ENCODE data around the gene ZNF154. TPM values are rescaled to one million over a fixed set of nuclear protein-coding genes. Genes with fewer than 3 reads are reported as not detected.

The ZNF154 gene
- 1 to 10 TPM; 1.1 to 2.2 (median 1.8) TPM for total RNA-seq

- Histone ChIP-seq H3K27me3 (no peaks in the 10 kb centered on the region), H3K4me3 (peak within 1 kb of the TSS; percentile 18 to 51 (median 35)), H3K9me3 (peaks cover 26 to 36% of the 10 kb centered on the region in 2 donors), H3K36me3 (no peaks in the 10 kb centered on the region), H3K27ac (peak within 1 kb of the TSS; percentile 68 to 82 (median 77)), H3K4me1 (peaks cover 0 to 4% (median 0%) of the 10 kb centered on the region in 4 donors)
- DNase-seq: peak; percentile 48
- 44% methylated on average over 53 of the region's 53 CpGs; no CpG with 5 or more reads in 1 of the 2 donors for WGBS, 2 donors (ENCODE audit: low coverage in 1 of 2)
- intact Hi-C loops (cut with DNase I; ENCODE audit: low total_unique reads) (no loop called here), in situ Hi-C loops (cut with MboI; ENCODE audit: low pct_ligation_motif_present in 1 of 4, low pct_unique_long_range_greater_than_20kb in 1 of 4, low sequenced_read_pairs in 3 of 4) (no loop called here)
- no peak for TF ChIP-seq POLR2AphosphoS5 (IDR thresholded peaks at IDR 0.05)
- no peak for TF ChIP-seq EP300 (IDR thresholded peaks at IDR 0.05; ENCODE audit: low read depth)
- TF ChIP-seq POLR2A (IDR thresholded peaks at IDR 0.05): no peak
These were observed at the start of gene ZNF154 for GRCh38 chr19:57708641-57709361. ZNF154 (minus strand) TSS chr19:57709204; CDS start chr19:57708971, 233 bp downstream.

- TF ChIP-seq POLR2A (IDR thresholded peaks at IDR 0.05) (no peak), POLR2AphosphoS5 (IDR thresholded peaks at IDR 0.05) (no peak), EP300 (IDR thresholded peaks at IDR 0.05; ENCODE audit: low read depth) (no peak), CTCF (IDR thresholded peaks at IDR 0.05) (no peak)
- in situ Hi-C loops (cut with MboI; ENCODE audit: low pct_ligation_motif_present in 1 of 4, low pct_unique_long_range_greater_than_20kb in 1 of 4, low sequenced_read_pairs in 3 of 4): no loop called here
- no peak for DNase-seq
- Histone ChIP-seq H3K9me3 (peaks cover 35 to 52% of the 10 kb centered on the region in 2 donors), H3K4me3 (no peak overlapping the region), H3K27ac (no peak overlapping the region), H3K4me1 (no peaks in the 10 kb centered on the region), H3K36me3 (peaks cover 0 to 78% (median 36%) of the 10 kb centered on the region in 4 donors), H3K27me3 (no peaks in the 10 kb centered on the region)
- intact Hi-C loops (cut with DNase I; ENCODE audit: low total_unique reads): no loop called here
- 83 to 95% methylated on average over 1 to 2 of the region's 2 CpGs for WGBS, 2 donors (ENCODE audit: low coverage in 1 of 2)
These were observed 48.9 kb upstream of the ZNF154 start for GRCh38 chr19:57757941-57758340.

- in situ Hi-C loops (cut with MboI; ENCODE audit: low pct_ligation_motif_present in 1 of 4, low pct_unique_long_range_greater_than_20kb in 1 of 4, low sequenced_read_pairs in 3 of 4) (no loop called here), intact Hi-C loops (cut with DNase I; ENCODE audit: low total_unique reads) (no loop called here)
- peaks cover 49 to 81% of the 10 kb centered on the region in 2 donors for H3K9me3 ChIP-seq
- no peak overlapping the region for H3K4me3 ChIP-seq
- no peak for DNase-seq
- TF ChIP-seq POLR2AphosphoS5 (IDR thresholded peaks at IDR 0.05) (no peak), EP300 (IDR thresholded peaks at IDR 0.05; ENCODE audit: low read depth) (no peak), POLR2A (IDR thresholded peaks at IDR 0.05) (no peak), CTCF (IDR thresholded peaks at IDR 0.05) (no peak)
- peaks cover 3 to 92% (median 48%) of the 10 kb centered on the region in 4 donors for H3K36me3 ChIP-seq
- no peaks in the 10 kb centered on the region for H3K27me3 ChIP-seq
- H3K4me1 ChIP-seq: no peaks in the 10 kb centered on the region
- no peak overlapping the region for H3K27ac ChIP-seq
- 97 to 98% methylated on average over 4 of the region's 4 CpGs for WGBS, 2 donors (ENCODE audit: low coverage in 1 of 2)
These were observed 46.0 kb upstream of the ZNF154 start for GRCh38 chr19:57755031-57755430.

GRCh38 chr19:57754091-57754673, 45.2 kb upstream of the ZNF154 start:
- 94 to 95% methylated on average over 10 of the region's 10 CpGs for WGBS, 2 donors (ENCODE audit: low coverage in 1 of 2)
- peaks cover 58 to 90% of the 10 kb centered on the region in 2 donors for H3K9me3 ChIP-seq
- peaks cover 3 to 99% (median 52%) of the 10 kb centered on the region in 4 donors for H3K36me3 ChIP-seq
- in situ Hi-C loops (cut with MboI; ENCODE audit: low pct_ligation_motif_present in 1 of 4, low pct_unique_long_range_greater_than_20kb in 1 of 4, low sequenced_read_pairs in 3 of 4): no loop called here
- H3K4me1 ChIP-seq: no peaks in the 10 kb centered on the region
- H3K27ac ChIP-seq: no peak overlapping the region
- no peak for TF ChIP-seq POLR2AphosphoS5 (IDR thresholded peaks at IDR 0.05)
- no peak for TF ChIP-seq POLR2A (IDR thresholded peaks at IDR 0.05)
- TF ChIP-seq EP300 (IDR thresholded peaks at IDR 0.05; ENCODE audit: low read depth): no peak
- TF ChIP-seq CTCF (IDR thresholded peaks at IDR 0.05): no peak
- no peaks in the 10 kb centered on the region for H3K27me3 ChIP-seq
- H3K4me3 ChIP-seq: no peak overlapping the region
- intact Hi-C loops (cut with DNase I; ENCODE audit: low total_unique reads): no loop called here
- DNase-seq: no peak

Measured in transverse colon (tissue), 4 donors.